Ovary (tissue), 9 donors: ENCODE results near the gene KCNN4. TPM values are rescaled to one million over a fixed set of nuclear protein-coding genes. Genes with fewer than 3 reads are reported as not detected.

Experiments used
- DNase-seq, 5 donors: peaks; one replicate each; pipeline ENCODE4 v3.0.0-alpha.2; 2019 to 2020
- H3K27ac ChIP-seq, 2 donors: fragments of 200-600 bp; one replicate each; pipeline versions ENCODE4 v1.5.1 to v1.8.0; 2019 to 2022
- H3K27me3 ChIP-seq: fragments of 200-600 bp; one replicate; pipeline ENCODE4 v1.8.0; 2022
- H3K36me3 ChIP-seq: fragments of 200-600 bp; sonication (generic); one replicate; pipeline ENCODE4 v1.5.1; 2019
- H3K4me1 ChIP-seq: one replicate; pipeline ENCODE4 v1.8.1; 2013; ENCODE audit warnings: mild to moderate bottlenecking, moderate library complexity; ENCODE audit not compliant: insufficient read depth
- H3K4me3 ChIP-seq: fragments of 200-600 bp; sonication (generic); one replicate; pipeline ENCODE4 v1.5.1; 2017
- H3K9me3 ChIP-seq, 2 donors: fragments of 200-600 bp in 1 of 2; sonication (generic) in 1 of 2; one replicate each; pipeline versions ENCODE4 v1.5.1 to v1.8.1; 2013 to 2019; ENCODE audit warnings: mild to moderate bottlenecking in 1 of 2, moderate library complexity in 1 of 2
- CTCF ChIP-seq, 3 donors: fragments of 450-650 bp in 2 of 3; fragments of 200-600 bp in 1 of 3; IDR thresholded peaks; one replicate each; pipeline versions ENCODE4 v1.5.1 to v1.8.0; 2016 to 2022; ENCODE audit warnings: antibody characterized with exemption in 3 of 3, mild to moderate bottlenecking in 1 of 3
- EP300 ChIP-seq: sonication (generic); formaldehyde crosslinking; IDR thresholded peaks from one replicate; pipeline ENCODE4 v1.6.1; 2017; ENCODE audit warnings: antibody characterized with exemption
- POLR2A ChIP-seq: fragments of 450-650 bp; IDR thresholded peaks from one replicate; pipeline ENCODE4 v1.6.1; 2017; ENCODE audit warnings: antibody characterized with exemption, mild to moderate bottlenecking, moderate library complexity
- WGBS, 3 donors: extraction: QIAGEN DNeasy Blood & Tissue Kit in 1 of 3; methylation state at CpG; one replicate each; pipeline versions ENCODE4 v1.1.5 to v1.1.7; 2013 to 2017; 5-methylcytosine and 5-hydroxymethylcytosine counted together
- intact Hi-C, 4 donors: fragments of 100-400 bp; cut with DNase I; formaldehyde crosslinking; loops; one replicate each; pipeline versions ENCODE4 v1.11.0 to v1.15.1; 2022 to 2023
- polyA plus RNA-seq, 2 donors: library from polyadenylated mRNA; stranded (reverse); fragments of 200-250 nt in 1 of 2; fragments of 350-450 nt in 1 of 2; fragmentation: Illumina TruSeq in 1 of 2; extraction: RNeasy Lipid Tissue Mini Kit (QIAGEN cat#74804) in 1 of 2; gene quantifications; one replicate each; pipeline ENCODE4 v1.2.3, GENCODE V29; 2013 to 2014
- total RNA-seq, 7 donors: library from RNA; depleted of rRNA in 2 of 7; stranded (reverse); fragments of >200 nt in 2 of 7; fragmentation: NEBNext Ultra II Directional in 3 of 7; extraction: Animal tissue kit (Norgen Biotek cat#: 25700) in 3 of 7; gene quantifications; one replicate each; pipeline versions ENCODE4 v1.1.0 to v1.2.4, GENCODE V29; 2016 to 2023
- donor health status: DM: no; HTN: no; CAD: no; lungs with moderate emphysema.
- donor health status: DM: no; HTN: no; CAD: no.
- donor health status: Bipolar disorder and iron deficiency.
- donor health status: DM: yes; HTN: yes; CAD: no.
- donor health status: DM: no; HTN: no; CAD: no.
- donor health status: DM: yes; HTN: yes; CAD: no.

The KCNN4 gene
- total and polyA plus RNA-seq, 9 donors = 0.28 to 9.1 (median 2.5) TPM

- no peaks in the 10 kb centered on the region for H3K9me3 ChIP-seq
- H3K27ac ChIP-seq = no peak overlapping the region
- TF ChIP-seq CTCF (IDR thresholded peaks at IDR 0.05) = no peak
- 84 to 88% (median 84%) methylated on average over 14 of the region's 14 CpGs for WGBS, 3 donors
- intact Hi-C loops = loop anchor here in 2 of 4 donors (2.0 to 5.0 kb wide), 2 partner anchors 34 to 35 kb away; no protein-coding TSS in a partner anchor
- H3K36me3 ChIP-seq = no peaks in the 10 kb centered on the region
- no peaks in the 10 kb centered on the region for H3K27me3 ChIP-seq
- no peak for DNase-seq
- H3K4me3 ChIP-seq = no peak overlapping the region
- no peaks in the 10 kb centered on the region for H3K4me1 ChIP-seq
These were observed 997 bp upstream of the KCNN4 start for GRCh38 chr19:43781630-43782310.

DNA sequence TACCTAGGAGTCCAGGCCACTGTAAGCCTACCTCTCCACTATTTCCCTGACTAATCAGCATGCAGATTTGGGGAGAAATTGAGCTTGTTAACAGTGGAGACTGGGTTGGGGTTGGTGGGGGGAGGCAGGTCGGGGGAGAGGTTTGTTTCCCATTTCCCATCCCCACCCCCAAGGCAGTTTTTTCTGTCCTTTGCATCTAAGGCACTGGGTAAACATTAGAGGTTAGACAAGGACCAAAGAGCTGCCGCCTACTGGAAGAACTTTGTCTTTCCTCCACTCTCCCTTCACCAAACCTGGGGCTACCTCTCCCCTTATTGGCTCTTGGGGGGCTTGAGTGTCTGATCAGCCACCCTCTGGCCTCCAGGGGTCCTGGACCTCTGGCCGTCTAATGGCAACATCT lies 953 bp downstream of the KCNN4 start:
- H3K27ac ChIP-seq = no peak overlapping the region
- intact Hi-C loops = loop anchor here in 1 of 4 donors (5.0 kb wide), 1 partner anchor 33 kb away; no protein-coding TSS in a partner anchor
- H3K27me3 ChIP-seq = no peaks in the 10 kb centered on the region
- no peak for TF ChIP-seq CTCF (IDR thresholded peaks at IDR 0.05)
- no peak for TF ChIP-seq EP300
- TF ChIP-seq POLR2A = no peak
- no peak for DNase-seq
- H3K9me3 ChIP-seq = no peaks in the 10 kb centered on the region
- peaks cover under 1% of the 10 kb centered on the region for H3K4me1 ChIP-seq
- no peak overlapping the region for H3K4me3 ChIP-seq
- no peaks in the 10 kb centered on the region for H3K36me3 ChIP-seq
- 28 to 33% (median 28%) methylated on average over 3 of the region's 3 CpGs for WGBS, 3 donors

DNA sequence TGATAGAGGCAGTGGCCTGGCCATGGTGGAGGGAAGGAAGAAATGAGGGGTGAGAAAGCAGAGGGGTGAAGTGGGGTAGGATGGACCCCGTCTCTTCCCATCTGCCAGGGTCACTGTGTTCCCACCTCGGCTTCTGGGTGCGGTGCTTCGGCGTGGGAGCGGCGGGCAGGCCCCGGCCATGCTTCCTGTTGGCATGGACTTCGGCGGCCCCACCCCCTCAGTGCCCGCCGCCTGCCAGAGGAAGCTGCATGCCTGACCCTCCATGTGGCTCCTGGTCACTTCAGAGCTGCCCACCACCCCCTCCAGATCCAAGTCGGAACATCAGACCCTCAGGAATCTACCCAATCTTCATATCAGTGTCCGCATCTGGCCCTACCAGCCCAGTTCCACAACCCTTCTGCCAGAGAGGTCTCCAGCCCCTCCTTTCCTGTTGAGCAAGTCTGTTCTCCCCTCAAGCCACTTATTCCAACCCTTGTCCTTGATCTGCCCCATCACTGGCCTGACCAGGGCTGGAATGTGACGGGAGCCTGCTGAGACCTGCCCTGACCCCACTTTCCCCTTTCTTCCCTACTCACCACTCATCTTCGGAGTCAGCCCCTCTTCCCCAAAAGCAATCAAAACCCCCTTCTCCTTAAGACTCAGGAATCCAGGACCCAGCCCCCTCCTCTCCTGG lies 1.5 kb downstream of the KCNN4 start:
- Histone ChIP-seq H3K4me1 (peaks cover 5% of the 10 kb centered on the region), H3K27ac (no peak overlapping the region), H3K27me3 (no peaks in the 10 kb centered on the region), H3K9me3 (no peaks in the 10 kb centered on the region), H3K36me3 (no peaks in the 10 kb centered on the region), H3K4me3 (no peak overlapping the region)
- intact Hi-C loops = no loop called here
- no peak for DNase-seq
- 66 to 78% (median 68%) methylated on average over 16 of the region's 16 CpGs for WGBS, 3 donors
- TF ChIP-seq CTCF (IDR thresholded peaks at IDR 0.05) (no peak), POLR2A (no peak), EP300 (no peak)

- H3K27ac ChIP-seq = no peak overlapping the region
These were observed 2.1 kb downstream of the KCNN4 start for GRCh38 chr19:43778651-43779050.

More at GRCh38 chr19:43778651-43779050, 2.1 kb downstream of the KCNN4 start:
- Histone ChIP-seq H3K4me3 (no peak overlapping the region), H3K27me3 (no peaks in the 10 kb centered on the region), H3K4me1 (peaks cover 8% of the 10 kb centered on the region), H3K36me3 (no peaks in the 10 kb centered on the region), H3K9me3 (no peaks in the 10 kb centered on the region)
- TF ChIP-seq EP300 (no peak), POLR2A (no peak), CTCF (IDR thresholded peaks at IDR 0.05) (no peak)
- intact Hi-C loops = no loop called here
- 54 to 90% (median 87%) methylated on average over 1 of the region's 1 CpG for WGBS, 3 donors
- DNase-seq = no peak
